Neural progenitor cell (in vitro differentiated cells): ENCODE measurements around the gene RPGR.

Experiments used
- EZH2 ChIP-seq: fragments of 200-600 bp; sonication (generic); IDR thresholded peaks from 2 replicates; pipeline ENCODE4 v1.6.1; 2017; ENCODE audit warnings: antibody characterized with exemption, mild to moderate bottlenecking, moderate library complexity
- TF ChIP-seq, protein P1 (sequence below): fragments of 200-600 bp; sonication (generic); IDR thresholded peaks from 2 replicates; pipeline ENCODE4 v1.5.1; 2017; ENCODE audit warnings: antibody characterized with exemption, mild to moderate bottlenecking

DNA sequence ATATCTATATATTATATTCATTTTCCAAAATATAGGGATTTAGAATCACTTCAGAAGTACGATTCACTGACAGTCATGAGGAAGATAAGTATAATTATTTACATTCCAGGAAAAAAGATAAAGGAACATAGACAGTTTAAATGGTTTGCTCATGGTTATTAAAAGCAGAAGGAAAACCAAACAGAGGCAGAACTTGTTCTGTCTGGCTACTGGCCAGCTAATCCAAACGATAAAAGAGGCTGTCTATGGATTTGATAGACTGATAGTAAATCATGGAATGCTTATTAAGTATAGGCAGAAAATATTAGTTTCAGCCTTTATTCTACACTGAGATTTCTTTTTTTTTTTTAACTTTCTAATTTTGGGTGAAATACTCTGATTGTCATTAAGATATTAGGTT is 50.2 kb downstream of the RPGR start:
- TF ChIP-seq, protein P1, sequence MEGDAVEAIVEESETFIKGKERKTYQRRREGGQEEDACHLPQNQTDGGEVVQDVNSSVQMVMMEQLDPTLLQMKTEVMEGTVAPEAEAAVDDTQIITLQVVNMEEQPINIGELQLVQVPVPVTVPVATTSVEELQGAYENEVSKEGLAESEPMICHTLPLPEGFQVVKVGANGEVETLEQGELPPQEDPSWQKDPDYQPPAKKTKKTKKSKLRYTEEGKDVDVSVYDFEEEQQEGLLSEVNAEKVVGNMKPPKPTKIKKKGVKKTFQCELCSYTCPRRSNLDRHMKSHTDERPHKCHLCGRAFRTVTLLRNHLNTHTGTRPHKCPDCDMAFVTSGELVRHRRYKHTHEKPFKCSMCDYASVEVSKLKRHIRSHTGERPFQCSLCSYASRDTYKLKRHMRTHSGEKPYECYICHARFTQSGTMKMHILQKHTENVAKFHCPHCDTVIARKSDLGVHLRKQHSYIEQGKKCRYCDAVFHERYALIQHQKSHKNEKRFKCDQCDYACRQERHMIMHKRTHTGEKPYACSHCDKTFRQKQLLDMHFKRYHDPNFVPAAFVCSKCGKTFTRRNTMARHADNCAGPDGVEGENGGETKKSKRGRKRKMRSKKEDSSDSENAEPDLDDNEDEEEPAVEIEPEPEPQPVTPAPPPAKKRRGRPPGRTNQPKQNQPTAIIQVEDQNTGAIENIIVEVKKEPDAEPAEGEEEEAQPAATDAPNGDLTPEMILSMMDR, result no peak
- TF ChIP-seq EZH2, result no peak
